ENCODE data around the gene ENG.

ENG gene

GRCh38 chr9:127860779-127861178 lies 6.3 kb upstream of the ENG start:
- TF ChIP-seq CTCF (IDR thresholded peaks at IDR 0.05; ENCODE audit: low read depth, low read length), result no peak
- no peaks in the 10 kb centered on the region for H3K9me3 ChIP-seq (ENCODE audit: insufficient read depth, low read length)
- no peak overlapping the region for H3K27ac ChIP-seq (ENCODE audit: low read length)
- H3K36me3 ChIP-seq (replicated peaks; ENCODE audit: low read depth, low read length), result no peaks in the 10 kb centered on the region
- H3K27me3 ChIP-seq (ENCODE audit: low read depth, low read length), result no peaks in the 10 kb centered on the region
- no peaks in the 10 kb centered on the region for H4K20me1 ChIP-seq (ENCODE audit: insufficient read depth, low read length)
- H3K79me2 ChIP-seq (ENCODE audit: low read length), result no peaks in the 10 kb centered on the region
- H2AFZ ChIP-seq (ENCODE audit: low read depth, low read length), result no peak overlapping the region
- H3K9ac ChIP-seq (ENCODE audit: low read length), result no peak overlapping the region
- H3K4me1 ChIP-seq (ENCODE audit: low read length), result no peaks in the 10 kb centered on the region
- no peak overlapping the region for H3K4me2 ChIP-seq (ENCODE audit: low read length)
- no peak overlapping the region for H3K4me3 ChIP-seq (ENCODE audit: low read length)

- H3K9ac ChIP-seq (ENCODE audit: low read length), result no peak overlapping the region
- H3K4me1 ChIP-seq (ENCODE audit: low read length), result no peaks in the 10 kb centered on the region
- TF ChIP-seq CTCF (IDR thresholded peaks at IDR 0.05; ENCODE audit: low read depth, low read length), result no peak
- TF ChIP-seq EZH2phosphoT487 (IDR thresholded peaks at IDR 0.05; ENCODE audit: low read depth), result no peak
Measured at GRCh38 chr9:127860260-127860659, 5.8 kb upstream of the ENG start.

GRCh38 chr9:127858041-127858512 lies 3.6 kb upstream of the ENG start:
- H3K27ac ChIP-seq (ENCODE audit: low read length), result no peak overlapping the region
- no peaks in the 10 kb centered on the region for H3K79me2 ChIP-seq (ENCODE audit: low read length)
- no peaks in the 10 kb centered on the region for H3K9me3 ChIP-seq (ENCODE audit: insufficient read depth, low read length)
- no peak overlapping the region for H3K9ac ChIP-seq (ENCODE audit: low read length)
- no peaks in the 10 kb centered on the region for H3K36me3 ChIP-seq (replicated peaks; ENCODE audit: low read depth, low read length)
- H3K4me3 ChIP-seq (ENCODE audit: low read length), result no peak overlapping the region
- no peak overlapping the region for H2AFZ ChIP-seq (ENCODE audit: low read depth, low read length)
- no peaks in the 10 kb centered on the region for H3K4me1 ChIP-seq (ENCODE audit: low read length)
- TF ChIP-seq CTCF (IDR thresholded peaks at IDR 0.05; ENCODE audit: low read depth, low read length) (no peak), EZH2phosphoT487 (IDR thresholded peaks at IDR 0.05; ENCODE audit: low read depth) (no peak)
- H3K27me3 ChIP-seq (ENCODE audit: low read depth, low read length), result no peaks in the 10 kb centered on the region
- H3K4me2 ChIP-seq (ENCODE audit: low read length), result no peak overlapping the region
- H4K20me1 ChIP-seq (ENCODE audit: insufficient read depth, low read length), result no peaks in the 10 kb centered on the region

More at GRCh38 chr9:127860260-127860659, 5.8 kb upstream of the ENG start:
- no peak overlapping the region for H3K27ac ChIP-seq (ENCODE audit: low read length)
- no peaks in the 10 kb centered on the region for H3K27me3 ChIP-seq (ENCODE audit: low read depth, low read length)
- H3K79me2 ChIP-seq (ENCODE audit: low read length), result no peaks in the 10 kb centered on the region
- no peak overlapping the region for H3K4me3 ChIP-seq (ENCODE audit: low read length)
- H3K9me3 ChIP-seq (ENCODE audit: insufficient read depth, low read length), result no peaks in the 10 kb centered on the region
- no peaks in the 10 kb centered on the region for H3K36me3 ChIP-seq (replicated peaks; ENCODE audit: low read depth, low read length)
- H4K20me1 ChIP-seq (ENCODE audit: insufficient read depth, low read length), result no peaks in the 10 kb centered on the region
- H3K4me2 ChIP-seq (ENCODE audit: low read length), result no peak overlapping the region
- H2AFZ ChIP-seq (ENCODE audit: low read depth, low read length), result no peak overlapping the region

- TF ChIP-seq EZH2phosphoT487 (IDR thresholded peaks at IDR 0.05; ENCODE audit: low read depth) (no peak), CTCF (IDR thresholded peaks at IDR 0.05; ENCODE audit: low read depth, low read length) (no peak)
- no peak overlapping the region for H3K4me2 ChIP-seq (ENCODE audit: low read length)
- H2AFZ ChIP-seq (ENCODE audit: low read depth, low read length), result no peak overlapping the region
- H3K27ac ChIP-seq (ENCODE audit: low read length), result no peak overlapping the region
- H3K9me3 ChIP-seq (ENCODE audit: insufficient read depth, low read length), result no peaks in the 10 kb centered on the region
- no peaks in the 10 kb centered on the region for H3K27me3 ChIP-seq (ENCODE audit: low read depth, low read length)
- H3K36me3 ChIP-seq (replicated peaks; ENCODE audit: low read depth, low read length), result no peaks in the 10 kb centered on the region
- no peak overlapping the region for H3K9ac ChIP-seq (ENCODE audit: low read length)
- no peak overlapping the region for H3K4me3 ChIP-seq (ENCODE audit: low read length)
- H3K4me1 ChIP-seq (ENCODE audit: low read length), result no peaks in the 10 kb centered on the region
- H3K79me2 ChIP-seq (ENCODE audit: low read length), result no peaks in the 10 kb centered on the region
- no peaks in the 10 kb centered on the region for H4K20me1 ChIP-seq (ENCODE audit: insufficient read depth, low read length)
Measured at GRCh38 chr9:127857278-127857677, 2.8 kb upstream of the ENG start.
